ENCODE measurements around the gene TIA1. TPM values are rescaled to one million over a fixed set of nuclear protein-coding genes. Genes with fewer than 3 reads are reported as not detected.

Gene TIA1
- total RNA-seq, 2 experiments from 2014 or later = 81.8 to 93.8 TPM

DNA sequence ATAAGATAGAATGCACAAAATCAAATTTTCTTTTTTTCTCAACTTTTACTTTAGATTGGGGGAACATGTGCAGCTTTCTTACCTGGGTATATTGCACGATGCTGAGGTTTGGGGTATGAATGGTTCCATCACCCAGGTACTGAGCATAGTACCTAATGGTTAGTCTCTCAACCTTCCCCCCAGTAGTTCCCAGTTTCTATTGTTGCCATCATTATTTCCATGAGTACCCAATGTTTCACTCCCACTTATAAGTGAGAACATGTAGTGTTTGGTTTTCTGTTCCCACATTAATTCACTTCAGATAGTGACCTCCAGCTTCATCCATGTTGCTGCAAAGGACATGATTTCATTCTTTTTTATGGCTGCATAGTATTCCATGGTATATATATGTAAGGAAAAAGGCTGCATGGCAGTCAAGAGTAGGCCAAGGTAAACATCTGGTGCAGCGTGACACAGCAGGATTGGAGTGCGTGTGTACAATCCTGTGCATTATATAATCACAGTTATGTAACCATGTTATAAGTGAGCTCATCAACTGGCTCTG is 47.1 kb downstream of the TIA1 start:
- H3K4me3 Mint-ChIP-seq = no peak overlapping the region
- DNase-seq (no peak), ATAC-seq (no peak)
- no peaks in the 10 kb centered on the region for H3K36me3 Mint-ChIP-seq (ENCODE audit: low read depth)
- H3K27ac Mint-ChIP-seq = no peak overlapping the region
- no peaks in the 10 kb centered on the region for H3K4me1 Mint-ChIP-seq (ENCODE audit: low read depth)
- intact Hi-C loops (cut with micrococcal nuclease) = no loop called here
- CTCF ChIA-PET = interaction anchor here (1.2 to 1.9 kb wide), 2 partner anchors 10 to 476 kb away, joined by 4 to 6 read pairs; partner anchors contain the start of gene C2orf42
- POLR2A ChIA-PET = interaction anchor here (3.1 kb wide), 1 partner anchor 10 kb away, joined by 14 read pairs; the partner anchor contains the start of gene C2orf42
- H3K9me3 Mint-ChIP-seq = no peaks in the 10 kb centered on the region
- no peaks in the 10 kb centered on the region for H3K27me3 Mint-ChIP-seq
- TF ChIP-seq, protein P1, sequence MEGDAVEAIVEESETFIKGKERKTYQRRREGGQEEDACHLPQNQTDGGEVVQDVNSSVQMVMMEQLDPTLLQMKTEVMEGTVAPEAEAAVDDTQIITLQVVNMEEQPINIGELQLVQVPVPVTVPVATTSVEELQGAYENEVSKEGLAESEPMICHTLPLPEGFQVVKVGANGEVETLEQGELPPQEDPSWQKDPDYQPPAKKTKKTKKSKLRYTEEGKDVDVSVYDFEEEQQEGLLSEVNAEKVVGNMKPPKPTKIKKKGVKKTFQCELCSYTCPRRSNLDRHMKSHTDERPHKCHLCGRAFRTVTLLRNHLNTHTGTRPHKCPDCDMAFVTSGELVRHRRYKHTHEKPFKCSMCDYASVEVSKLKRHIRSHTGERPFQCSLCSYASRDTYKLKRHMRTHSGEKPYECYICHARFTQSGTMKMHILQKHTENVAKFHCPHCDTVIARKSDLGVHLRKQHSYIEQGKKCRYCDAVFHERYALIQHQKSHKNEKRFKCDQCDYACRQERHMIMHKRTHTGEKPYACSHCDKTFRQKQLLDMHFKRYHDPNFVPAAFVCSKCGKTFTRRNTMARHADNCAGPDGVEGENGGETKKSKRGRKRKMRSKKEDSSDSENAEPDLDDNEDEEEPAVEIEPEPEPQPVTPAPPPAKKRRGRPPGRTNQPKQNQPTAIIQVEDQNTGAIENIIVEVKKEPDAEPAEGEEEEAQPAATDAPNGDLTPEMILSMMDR (IDR thresholded peaks at IDR 0.05) = no peak

DNA sequence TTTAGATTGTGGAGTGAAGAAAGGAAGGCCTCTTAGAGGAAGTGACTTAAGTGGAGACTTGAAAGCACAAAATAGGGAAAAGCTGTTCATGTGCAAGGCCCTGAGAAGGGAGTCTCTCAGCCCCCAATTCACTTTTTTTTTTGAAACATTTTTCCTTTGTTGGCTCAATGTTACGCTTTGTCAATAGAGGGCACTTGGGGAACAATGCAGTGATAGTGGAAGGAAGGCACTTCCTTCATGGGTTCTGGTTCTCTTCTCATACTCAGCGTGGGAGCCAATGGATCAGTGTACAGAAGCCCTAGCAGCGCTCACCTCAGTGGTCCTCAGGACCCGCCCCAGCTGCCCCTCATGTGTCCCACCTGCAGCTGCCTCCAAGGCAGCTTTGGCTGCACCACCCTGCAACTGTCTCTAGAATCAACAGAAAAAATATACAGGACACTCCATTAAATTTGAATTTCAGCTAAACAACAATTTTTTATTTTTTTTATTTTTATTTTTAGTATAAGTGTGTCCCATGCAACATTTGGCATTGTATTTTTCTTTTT is 49.0 kb downstream of the TIA1 start:
- H3K36me3 Mint-ChIP-seq (ENCODE audit: low read depth) = no peaks in the 10 kb centered on the region
- DNase-seq = no peak
- H3K9me3 Mint-ChIP-seq = no peaks in the 10 kb centered on the region
- ATAC-seq = no peak
- H3K4me1 Mint-ChIP-seq (ENCODE audit: low read depth) = no peaks in the 10 kb centered on the region
- H3K27ac Mint-ChIP-seq = no peak overlapping the region
- no peak overlapping the region for H3K4me3 Mint-ChIP-seq
- ChIA-PET CTCF (no interaction called here), POLR2A (interaction anchor here (0.6 to 3.1 kb wide), 2 partner anchors 8 to 20 kb away, joined by 3 to 14 read pairs; partner anchors contain the start of gene C2orf42)
- TF ChIP-seq, protein P1 (IDR thresholded peaks at IDR 0.05) = no peak
- intact Hi-C loops (cut with micrococcal nuclease) = no loop called here
- H3K27me3 Mint-ChIP-seq = no peaks in the 10 kb centered on the region

DNA sequence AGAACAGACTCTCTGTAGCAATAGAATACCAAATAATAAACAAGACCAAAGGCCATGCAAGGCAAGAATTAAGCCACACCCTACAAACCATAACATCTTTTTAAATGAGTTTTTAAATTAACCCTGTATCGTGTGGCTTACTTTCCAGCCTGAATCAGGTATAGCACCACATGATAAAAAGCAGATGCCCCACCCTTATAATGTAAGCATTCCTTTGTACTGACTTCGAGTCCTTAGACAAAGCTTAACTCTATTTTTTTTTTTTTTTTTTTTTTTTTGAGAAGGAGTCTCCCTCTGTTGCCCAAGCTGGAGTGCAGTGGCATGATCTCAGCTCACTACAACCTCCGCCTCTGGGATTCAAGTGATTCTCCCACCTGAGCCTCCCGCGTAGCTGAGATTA is 55.9 kb downstream of the TIA1 start:
- CTCF ChIA-PET = no interaction called here
- no peak for DNase-seq
- no peak for ATAC-seq
- Mint-ChIP-seq H3K27ac (no peak overlapping the region), H3K4me1 (ENCODE audit: low read depth) (peaks cover 16% of the 10 kb centered on the region), H3K4me3 (no peak overlapping the region), H3K27me3 (no peaks in the 10 kb centered on the region), H3K36me3 (ENCODE audit: low read depth) (peaks cover 5% of the 10 kb centered on the region), H3K9me3 (no peaks in the 10 kb centered on the region)
- POLR2A ChIA-PET = interaction anchor here (0.6 to 2.8 kb wide), 5 partner anchors 8 to 116 kb away, joined by 3 to 14 read pairs (median 5); partner anchors contain the start of gene PCYOX1
- intact Hi-C loops (cut with micrococcal nuclease) = loop anchor here (5.0 kb wide), 1 partner anchor 50 kb away; no protein-coding TSS in a partner anchor
- TF ChIP-seq, protein P1 (IDR thresholded peaks at IDR 0.05) = no peak

DNA sequence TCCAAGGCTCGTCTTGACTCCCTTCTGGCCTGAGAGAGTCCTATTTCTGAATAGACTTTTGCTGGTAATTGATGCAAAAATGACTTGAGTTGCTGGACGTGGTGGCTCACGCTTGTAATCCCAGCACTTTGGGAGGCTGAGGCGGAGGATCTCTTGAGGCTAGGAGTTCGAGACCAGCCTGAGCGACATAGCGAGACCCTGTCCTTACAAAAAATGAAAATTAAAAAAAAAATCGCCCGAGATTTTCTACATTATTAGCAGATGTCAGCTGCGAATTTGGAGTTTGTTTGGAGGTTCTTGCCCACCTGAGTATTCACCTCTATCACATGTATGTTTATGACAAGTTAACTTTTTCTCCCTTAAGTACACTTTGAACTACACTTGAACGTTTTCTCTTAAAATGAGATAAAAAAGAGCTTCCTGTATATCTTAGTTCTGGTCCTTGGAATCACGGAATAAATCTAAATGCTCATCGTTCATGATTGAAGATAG is 57.1 kb downstream of the TIA1 start:
- intact Hi-C loops (cut with micrococcal nuclease) = loop anchor here (2.0 to 5.0 kb wide), 3 partner anchors 49 to 104 kb away; partner anchors contain the start of genes PCBP1 and TIA1
- ATAC-seq = no peak
- H3K9me3 Mint-ChIP-seq = no peaks in the 10 kb centered on the region

More for the DNA sequence above, 57.1 kb downstream of the TIA1 start:
- TF ChIP-seq, protein P1 (IDR thresholded peaks at IDR 0.05) = no peak
- H3K4me3 Mint-ChIP-seq = peak overlapping the region; percentile 87
- H3K36me3 Mint-ChIP-seq (ENCODE audit: low read depth) = peaks cover 5% of the 10 kb centered on the region
- peak overlapping the region; percentile 99 for H3K27ac Mint-ChIP-seq
- ChIA-PET CTCF (interaction anchor here (0.7 to 2.1 kb wide), 16 partner anchors 10 to 571 kb away, joined by 3 to 11 read pairs (median 4); partner anchors contain the start of genes FAM136A, MXD1, PCYOX1 and SNRPG), POLR2A (interaction anchor here (0.6 to 2.9 kb wide), 27 partner anchors 9 to 277 kb away, joined by 3 to 25 read pairs (median 5); partner anchors contain the start of genes FAM136A, MXD1, PCYOX1 and SNRPG)
- no peaks in the 10 kb centered on the region for H3K27me3 Mint-ChIP-seq
- no peak for DNase-seq
- H3K4me1 Mint-ChIP-seq (ENCODE audit: low read depth) = peaks cover 19% of the 10 kb centered on the region

All from activated CD8-positive, alpha-beta T cell treated with anti-CD3 and anti-CD28 coated beads for 36 hours (primary cell).